GM19099 (cell line): Measurements from ENCODE around the gene DOLK.

ENCODE experiments used
- POLR2A ChIP-seq: IDR thresholded peaks from 3 replicates; pipeline ENCODE4 v1.6.1; 2011; ENCODE audit warnings: low read depth; ENCODE audit not compliant: insufficient read length; ENCODE audit errors: extremely low read depth

The DOLK gene

DNA sequence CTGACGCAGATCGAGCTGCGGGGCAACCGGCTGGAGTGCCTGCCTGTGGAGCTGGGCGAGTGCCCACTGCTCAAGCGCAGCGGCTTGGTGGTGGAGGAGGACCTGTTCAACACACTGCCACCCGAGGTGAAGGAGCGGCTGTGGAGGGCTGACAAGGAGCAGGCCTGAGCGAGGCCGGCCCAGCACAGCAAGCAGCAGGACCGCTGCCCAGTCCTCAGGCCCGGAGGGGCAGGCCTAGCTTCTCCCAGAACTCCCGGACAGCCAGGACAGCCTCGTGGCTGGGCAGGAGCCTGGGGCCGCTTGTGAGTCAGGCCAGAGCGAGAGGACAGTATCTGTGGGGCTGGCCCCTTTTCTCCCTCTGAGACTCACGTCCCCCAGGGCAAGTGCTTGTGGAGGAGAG lies 31.2 kb downstream of the DOLK start:
- no peak for TF ChIP-seq POLR2A

DNA sequence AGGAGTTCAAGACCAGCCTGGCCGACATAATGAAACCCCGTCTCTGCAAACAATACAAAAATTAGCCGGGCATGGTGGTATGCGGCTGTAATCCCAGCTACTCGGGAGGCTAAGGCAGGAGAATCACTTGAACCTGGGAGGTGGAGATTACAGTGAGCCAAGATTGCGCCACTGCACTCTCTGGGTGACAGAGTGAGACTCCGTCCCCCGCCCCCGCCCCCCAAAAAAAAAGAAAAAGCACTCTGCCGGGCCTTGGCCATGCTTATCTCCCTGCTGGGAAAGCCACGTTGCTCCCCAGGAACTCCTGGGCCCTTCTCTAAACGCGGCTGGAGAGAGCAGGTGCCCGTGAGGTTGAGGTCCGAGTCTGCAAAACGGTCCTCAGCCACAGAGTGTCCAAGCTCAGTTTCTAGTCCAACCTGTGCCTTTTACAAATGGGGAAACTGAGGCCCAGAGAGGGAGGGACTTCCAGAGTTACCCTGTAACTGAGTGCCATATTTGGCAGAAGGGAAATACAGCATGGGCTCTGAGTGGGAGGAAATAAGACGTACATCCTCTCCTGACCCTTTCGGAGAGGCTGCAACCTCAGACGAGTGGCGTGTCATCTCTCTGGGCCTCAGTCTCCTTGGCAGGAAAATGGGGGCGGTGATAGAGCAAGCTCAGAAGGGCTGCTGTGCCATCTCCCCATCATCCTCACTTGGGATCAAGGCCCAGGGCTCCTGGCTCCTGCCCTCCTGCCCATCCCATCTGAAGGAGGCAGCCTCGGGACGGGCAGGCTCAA lies 33.2 kb downstream of the DOLK start:
- no peak for TF ChIP-seq POLR2A

DNA sequence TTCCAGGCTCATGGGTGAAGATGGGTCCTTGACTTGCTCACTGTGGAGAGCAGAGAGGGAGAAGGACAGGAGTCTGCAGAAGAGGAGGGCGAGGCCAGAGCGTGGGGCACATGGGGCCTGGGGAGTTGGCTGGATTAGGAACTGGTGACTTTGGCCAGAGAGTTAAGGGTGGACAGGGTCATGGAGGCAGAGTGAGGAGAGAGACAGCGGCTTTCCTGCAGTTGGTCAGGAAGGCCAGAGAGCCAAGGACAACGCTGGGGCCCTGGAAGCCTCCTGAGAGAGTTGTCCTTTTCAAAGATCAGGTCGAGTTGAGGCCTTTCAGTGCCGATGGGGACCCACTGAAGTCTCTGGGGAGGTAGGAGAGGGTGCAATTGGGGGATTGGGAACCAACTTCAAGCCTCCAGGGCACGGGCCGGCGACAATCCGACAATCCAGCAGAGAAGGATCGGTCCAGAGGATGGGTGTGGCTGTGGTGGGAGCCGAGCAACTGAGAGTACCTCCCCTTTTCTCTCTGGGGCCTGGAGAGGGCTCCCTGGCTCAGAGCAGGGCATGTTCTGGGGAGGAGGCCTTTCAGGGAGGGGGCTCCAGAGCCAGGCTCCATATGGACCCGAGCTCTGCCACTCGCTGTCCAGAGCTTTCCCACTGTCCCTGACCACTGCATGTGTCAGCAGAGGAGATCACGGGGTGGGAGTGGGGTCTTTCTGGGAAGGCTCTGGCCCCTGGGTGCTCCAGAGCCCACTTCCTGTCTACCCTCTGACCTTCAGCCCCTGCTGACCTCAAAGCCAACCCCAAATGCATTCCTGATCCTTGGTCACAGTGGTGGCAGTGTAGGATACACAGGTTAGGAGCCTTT lies 34.1 kb downstream of the DOLK start:
- TF ChIP-seq POLR2A: no peak

DNA sequence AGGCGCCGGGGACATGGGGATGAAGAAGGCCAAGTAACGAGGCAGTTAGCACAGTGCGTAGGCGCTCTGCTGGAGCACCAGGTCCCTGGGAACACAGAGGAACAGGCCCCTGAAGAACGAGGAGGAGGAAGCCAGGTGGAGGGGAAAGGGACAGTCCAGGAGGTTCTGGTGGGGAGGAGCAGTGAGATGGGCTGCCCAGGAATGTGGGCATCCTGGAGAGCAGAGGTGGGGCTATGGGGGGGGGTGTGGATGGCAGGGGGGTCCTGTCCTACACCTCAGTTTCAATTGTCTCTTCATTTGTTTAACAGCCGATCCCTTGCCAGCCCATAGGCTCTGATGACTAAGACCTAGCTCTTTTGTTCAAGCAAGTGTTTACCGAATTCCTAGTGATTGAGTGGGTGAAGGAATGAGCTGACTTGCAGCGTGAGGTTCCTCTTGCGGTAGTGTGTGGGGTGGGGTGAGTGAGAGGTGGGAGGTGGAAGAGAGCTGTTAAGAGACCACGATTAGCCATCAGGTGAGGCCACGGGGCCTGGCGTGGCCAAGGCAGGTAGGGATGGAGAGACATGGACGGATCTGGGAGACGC lies 35.0 kb downstream of the DOLK start:
- no peak for TF ChIP-seq POLR2A

DNA sequence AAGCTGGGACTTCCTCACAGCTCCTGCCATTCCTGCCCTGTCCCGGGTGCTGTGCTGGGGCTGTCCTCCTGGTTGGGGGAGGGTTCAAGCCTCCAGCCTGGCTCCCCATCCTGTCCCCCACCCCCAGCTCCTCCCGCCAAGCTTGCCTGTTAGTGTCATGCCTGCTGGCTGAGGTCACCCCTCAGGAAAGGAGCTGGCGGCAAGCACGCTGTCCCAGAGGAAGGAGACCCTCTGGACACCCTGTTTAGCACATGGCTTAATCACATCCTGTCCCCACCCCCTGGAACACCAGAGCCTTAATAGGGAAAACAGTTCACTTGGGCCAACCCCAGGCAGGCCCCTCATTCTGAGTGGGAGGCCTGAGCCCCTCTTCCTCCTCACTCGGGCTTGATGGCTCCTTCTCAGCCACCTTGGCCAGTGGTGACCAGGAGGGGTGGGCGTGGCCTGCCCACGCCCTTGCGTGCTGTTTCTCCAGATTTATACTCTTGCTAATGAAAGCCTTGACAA lies 35.8 kb downstream of the DOLK start:
- TF ChIP-seq POLR2A: no peak

DNA sequence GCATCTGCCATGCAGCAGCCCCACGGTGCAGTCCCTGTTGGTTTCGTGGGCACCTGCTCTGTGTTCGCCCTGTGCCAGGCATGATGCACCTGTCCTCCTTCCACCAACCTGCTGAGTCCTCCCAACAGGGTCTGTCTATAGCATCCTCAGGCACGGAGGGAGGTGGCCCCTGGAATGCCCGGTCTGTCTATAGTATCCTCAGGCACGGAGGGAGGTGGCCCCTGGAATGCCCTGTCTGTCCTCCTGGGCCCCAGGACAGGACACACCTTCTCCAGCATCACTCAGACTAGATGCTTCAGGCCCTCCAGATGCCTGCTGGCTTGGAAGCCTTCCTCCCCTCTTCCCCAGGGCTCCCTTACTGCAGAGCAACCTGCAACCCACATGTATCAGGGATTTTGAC lies 36.5 kb downstream of the DOLK start:
- TF ChIP-seq POLR2A: no peak

DNA sequence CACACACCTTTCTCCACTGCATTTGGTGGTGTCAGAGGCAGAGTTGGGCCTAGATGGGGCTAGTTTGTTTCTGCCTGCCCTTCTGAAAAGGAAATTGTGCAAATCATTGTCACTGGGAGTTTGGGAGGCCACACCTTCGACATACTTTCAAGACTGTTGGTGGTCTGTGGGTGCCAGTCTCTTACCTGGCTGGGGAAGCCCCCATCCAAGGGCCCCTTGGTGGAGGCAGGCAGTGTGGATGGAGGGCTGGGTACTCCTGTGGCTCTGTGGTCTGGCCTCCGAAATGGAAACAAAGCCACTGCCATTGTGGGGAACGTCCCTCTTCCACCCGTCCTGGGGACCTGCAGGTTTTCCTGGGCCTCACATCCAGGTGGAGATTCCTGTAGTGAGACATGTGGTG lies 37.5 kb downstream of the DOLK start:
- TF ChIP-seq POLR2A: no peak

DNA sequence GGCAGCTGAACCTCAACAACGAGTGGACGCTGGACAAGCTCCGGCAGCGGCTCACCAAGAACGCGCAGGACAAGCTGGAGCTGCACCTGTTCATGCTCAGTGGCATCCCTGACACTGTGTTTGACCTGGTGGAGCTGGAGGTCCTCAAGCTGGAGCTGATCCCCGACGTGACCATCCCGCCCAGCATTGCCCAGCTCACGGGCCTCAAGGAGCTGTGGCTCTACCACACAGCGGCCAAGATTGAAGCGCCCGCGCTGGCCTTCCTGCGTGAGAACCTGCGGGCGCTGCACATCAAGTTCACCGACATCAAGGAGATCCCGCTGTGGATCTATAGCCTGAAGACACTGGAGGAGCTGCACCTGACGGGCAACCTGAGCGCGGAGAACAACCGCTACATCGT lies 39.0 kb downstream of the DOLK start:
- no peak for TF ChIP-seq POLR2A

DNA sequence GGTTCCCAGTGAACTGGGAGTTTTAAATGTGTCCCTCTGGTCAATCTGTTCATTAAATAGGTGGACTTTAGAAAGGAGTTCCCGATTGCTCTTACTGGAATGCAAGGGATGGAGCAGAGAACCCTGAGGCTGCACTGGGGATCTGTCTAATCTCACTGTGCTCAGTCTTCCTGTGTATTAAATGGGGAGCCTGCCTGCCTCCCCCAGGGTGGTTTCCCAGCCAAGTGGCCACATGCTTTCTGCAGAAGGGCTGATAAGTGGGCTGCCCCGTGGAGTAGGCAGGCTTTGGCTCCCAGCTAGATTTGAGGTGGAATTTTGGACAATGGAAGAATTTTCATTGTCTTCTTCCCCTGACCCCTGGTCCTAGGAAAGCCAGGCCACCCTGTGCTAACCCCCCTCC lies 40.7 kb downstream of the DOLK start:
- TF ChIP-seq POLR2A: no peak

DNA sequence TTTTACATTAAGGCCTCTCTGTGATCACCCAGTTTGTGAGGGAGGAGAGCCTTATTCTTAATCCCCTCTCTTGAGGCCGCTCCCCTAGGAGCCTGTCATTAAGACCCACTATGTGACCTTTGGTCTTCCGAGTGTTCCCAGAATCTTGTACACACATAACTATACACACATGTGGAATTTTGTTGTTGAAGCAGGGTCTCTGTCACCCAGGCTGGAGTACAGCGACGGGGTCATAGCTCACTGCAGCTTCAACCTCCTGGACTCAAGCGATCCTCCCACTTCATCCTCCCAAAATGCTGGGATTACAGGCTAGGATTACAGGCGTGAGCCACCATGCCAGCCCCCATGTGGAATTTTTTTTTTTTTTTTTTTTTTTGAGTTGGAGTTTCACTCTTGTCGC lies 41.4 kb downstream of the DOLK start:
- TF ChIP-seq POLR2A: no peak

DNA sequence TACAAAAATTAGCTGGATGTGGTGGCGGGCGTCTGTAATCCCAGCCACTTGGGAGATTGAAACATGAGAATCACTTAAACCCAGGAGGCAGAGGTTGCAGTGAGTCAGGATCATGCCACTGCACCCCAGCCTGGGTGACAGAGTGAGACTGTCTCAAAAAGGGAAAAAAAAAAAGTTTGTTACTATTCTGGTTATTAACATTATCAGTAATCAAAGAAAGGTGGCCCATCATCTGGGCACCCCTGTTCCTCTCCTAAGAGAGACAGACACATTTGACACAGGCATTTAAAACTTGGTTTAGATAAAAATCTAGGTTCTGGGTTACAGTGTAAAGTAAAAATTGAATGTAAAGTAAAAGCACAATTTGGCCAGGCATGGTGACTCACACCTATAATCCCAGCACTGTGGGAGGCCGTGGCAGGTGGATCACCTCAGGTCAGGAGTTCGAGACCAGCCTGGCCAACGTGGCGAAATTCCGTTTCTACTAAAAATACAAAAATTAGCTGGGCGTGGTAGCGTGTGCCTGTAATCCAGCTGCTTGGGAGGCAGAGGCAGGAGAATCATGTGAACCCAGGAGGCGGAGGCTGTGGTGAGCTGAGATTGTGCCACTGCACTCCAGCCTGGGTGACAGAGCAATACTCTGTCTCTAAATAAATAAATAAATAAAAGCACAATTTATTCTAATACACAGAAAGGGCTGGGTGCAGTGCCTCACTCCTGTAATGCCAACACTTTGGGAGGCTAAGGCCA lies 43.4 kb downstream of the DOLK start:
- TF ChIP-seq POLR2A: no peak

DNA sequence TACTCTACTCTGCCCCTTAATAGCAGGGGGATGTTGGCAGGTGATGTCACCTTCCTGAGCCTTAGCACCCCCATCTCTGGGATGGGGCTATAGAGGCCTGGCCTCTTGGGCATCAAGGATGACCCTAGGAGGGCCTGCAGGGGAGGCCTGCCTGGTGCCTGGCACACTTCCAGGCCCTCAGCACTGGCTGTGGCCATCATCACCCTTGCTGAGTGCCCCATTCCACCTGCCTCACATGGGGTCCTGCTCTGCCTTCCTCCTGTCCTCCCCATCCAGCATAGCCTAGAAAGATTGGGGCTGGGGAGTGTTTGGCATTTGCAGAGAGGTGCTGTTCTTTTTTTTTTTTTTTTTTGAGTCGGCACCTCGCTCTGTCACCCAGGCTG lies 44.3 kb downstream of the DOLK start:
- no peak for TF ChIP-seq POLR2A

DNA sequence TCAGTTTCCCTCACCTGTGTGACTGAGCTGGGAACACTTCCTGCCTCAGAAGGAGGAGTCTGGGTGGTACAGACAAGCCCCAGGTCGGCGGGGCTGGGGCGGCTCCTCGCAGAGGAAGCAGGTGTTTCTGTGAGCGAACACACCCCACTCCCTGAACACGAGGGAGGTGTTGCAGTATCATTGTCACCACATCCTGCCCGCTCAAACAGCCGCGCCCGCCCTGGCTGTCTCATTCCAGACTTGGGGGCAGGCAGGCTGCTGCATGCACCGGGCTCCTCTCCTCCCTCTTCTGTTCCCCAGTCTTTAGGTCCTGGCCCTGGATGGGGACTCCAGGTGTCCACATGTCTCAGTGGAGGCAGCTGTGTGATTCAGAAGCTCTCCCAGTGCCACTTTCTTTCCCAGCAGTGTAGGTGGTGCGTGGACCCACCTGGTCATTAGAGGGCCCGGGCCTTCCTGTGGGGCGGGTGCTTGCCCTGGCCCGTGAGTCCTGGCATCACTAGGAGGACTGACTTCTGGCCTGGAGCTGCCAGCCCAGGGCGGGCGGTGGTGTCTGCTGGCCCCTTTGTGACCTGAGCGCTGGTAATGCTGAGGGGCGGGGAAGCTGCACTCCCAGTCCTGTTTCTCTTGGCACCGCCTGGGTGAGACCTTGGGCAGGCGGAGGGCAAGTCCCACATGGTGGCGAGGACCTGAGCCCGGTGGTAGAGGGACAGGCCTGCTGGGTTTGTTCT lies 44.9 kb downstream of the DOLK start:
- peak; percentile 57 for TF ChIP-seq POLR2A

DNA sequence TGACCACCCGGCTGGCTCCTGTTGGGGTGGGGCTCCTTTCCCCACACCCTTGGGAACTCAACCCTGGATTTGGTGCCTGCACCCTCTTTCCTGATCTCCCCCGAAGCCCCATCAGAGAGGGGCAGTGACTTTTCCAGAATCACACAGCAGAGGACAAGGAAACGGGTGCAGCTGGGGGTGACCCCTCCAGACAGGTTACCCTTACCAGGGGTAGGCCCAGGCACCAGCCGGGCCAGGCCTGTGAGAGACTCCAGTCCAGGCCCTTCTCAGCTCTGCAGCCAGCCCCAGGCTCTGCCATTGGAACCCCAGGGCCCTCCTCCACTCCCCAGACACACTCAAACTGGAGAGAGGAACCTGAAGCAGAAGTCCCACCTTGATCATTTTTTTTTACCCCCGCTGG lies 45.6 kb downstream of the DOLK start:
- no peak for TF ChIP-seq POLR2A
